Body of pancreas (tissue), 4 donors: Measurements from ENCODE around the gene WDR1. TPM values are rescaled to one million over a fixed set of nuclear protein-coding genes. Genes with fewer than 3 reads are reported as not detected.

Source experiments
- ATAC-seq: fragments of 150-250 bp; one replicate; pipeline ENCODE4 v1.9.1; 2016
- DNase-seq, 4 donors: peaks; one replicate each; pipeline ENCODE4 v3.0.0-alpha.2; 2019
- H3K27ac ChIP-seq, 4 donors: fragments of 200-600 bp; sonication (generic); 1 replicate in 3 of 4; 2 replicates in 1 of 4; pipeline versions ENCODE4 v1.5.1 to v1.6.1; 2016 to 2019; ENCODE audit warnings: mild to moderate bottlenecking in 1 of 4, mixed read lengths in 1 of 4, moderate library complexity in 1 of 4
- H3K27me3 ChIP-seq, 2 donors: fragments of 200-600 bp; sonication (generic); one replicate each; pipeline ENCODE4 v1.6.0; 2016; ENCODE audit warnings: mild to moderate bottlenecking in 1 of 2
- H3K36me3 ChIP-seq, 2 donors: fragments of 200-600 bp; sonication (generic); replicated peaks in 1 of 2; 2 replicates each; pipeline ENCODE4 v1.5.1; 2016; ENCODE audit warnings: low read depth in 2 of 2; ENCODE audit not compliant: insufficient read depth in 1 of 2
- H3K4me1 ChIP-seq: fragments of 200-600 bp; sonication (generic); one replicate; pipeline ENCODE4 v1.6.0; 2016
- H3K4me3 ChIP-seq, 2 donors: fragments of 200-600 bp; sonication (generic); 1 replicate in 1 of 2; 2 replicates in 1 of 2; pipeline ENCODE4 v1.5.1; 2016 to 2019
- H3K9me3 ChIP-seq, 3 donors: fragments of 200-600 bp; sonication (generic); 1 replicate in 2 of 3; 2 replicates in 1 of 3; pipeline ENCODE4 v1.5.1; 2016
- CTCF ChIP-seq, 7 experiments: fragments of 450-650 bp in 4 of 7; fragments of 200-600 bp in 3 of 7; sonication (generic) in 3 of 7; IDR thresholded peaks; one replicate each; pipeline ENCODE4 v1.5.1; 2016 to 2019; ENCODE audit warnings: antibody characterized with exemption in 7 of 7
- POLR2A ChIP-seq, 3 donors: fragments of 450-650 bp; IDR thresholded peaks; one replicate each; pipeline ENCODE4 v1.6.1; 2016; ENCODE audit warnings: antibody characterized with exemption in 3 of 3, mild to moderate bottlenecking in 2 of 3
- WGBS, 2 donors: methylation state at CpG; one replicate each; pipeline ENCODE4 v1.1.5; 2017; 5-methylcytosine and 5-hydroxymethylcytosine counted together
- intact Hi-C: fragments of 100-400 bp; cut with DNase I; formaldehyde crosslinking; loops from one replicate; pipeline ENCODE4 v1.15.1; 2023
- total RNA-seq, 2 donors: library from RNA; depleted of rRNA; stranded (reverse); fragments of >200 nt; gene quantifications; one replicate each; pipeline ENCODE4 v1.1.0, GENCODE V29; 2016

WDR1 gene, protein sequence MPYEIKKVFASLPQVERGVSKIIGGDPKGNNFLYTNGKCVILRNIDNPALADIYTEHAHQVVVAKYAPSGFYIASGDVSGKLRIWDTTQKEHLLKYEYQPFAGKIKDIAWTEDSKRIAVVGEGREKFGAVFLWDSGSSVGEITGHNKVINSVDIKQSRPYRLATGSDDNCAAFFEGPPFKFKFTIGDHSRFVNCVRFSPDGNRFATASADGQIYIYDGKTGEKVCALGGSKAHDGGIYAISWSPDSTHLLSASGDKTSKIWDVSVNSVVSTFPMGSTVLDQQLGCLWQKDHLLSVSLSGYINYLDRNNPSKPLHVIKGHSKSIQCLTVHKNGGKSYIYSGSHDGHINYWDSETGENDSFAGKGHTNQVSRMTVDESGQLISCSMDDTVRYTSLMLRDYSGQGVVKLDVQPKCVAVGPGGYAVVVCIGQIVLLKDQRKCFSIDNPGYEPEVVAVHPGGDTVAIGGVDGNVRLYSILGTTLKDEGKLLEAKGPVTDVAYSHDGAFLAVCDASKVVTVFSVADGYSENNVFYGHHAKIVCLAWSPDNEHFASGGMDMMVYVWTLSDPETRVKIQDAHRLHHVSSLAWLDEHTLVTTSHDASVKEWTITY
- total RNA-seq = 10 to 100 TPM; 46.1 to 51.9 TPM

- peak within 1 kb of the TSS; percentile 78 to 95 (median 90) for H3K27ac ChIP-seq
- ATAC-seq (peak; percentile 97), DNase-seq (peak; percentile 96 to 97 (median 96))
- H3K27me3 ChIP-seq = no peaks in the 10 kb centered on the region
- H3K4me1 ChIP-seq = peaks cover 23% of the 10 kb centered on the region
- H3K9me3 ChIP-seq = no peaks in the 10 kb centered on the region
- WGBS, 2 donors = 0% methylated on average over 19 to 93 of the region's 97 CpGs
- H3K4me3 ChIP-seq = peak within 1 kb of the TSS; percentile 45 to 81
- peaks cover 0 to 5% of the 10 kb centered on the region in 2 donors for H3K36me3 ChIP-seq
- intact Hi-C loops = no loop called here
- TF ChIP-seq POLR2A (IDR thresholded peaks at IDR 0.05) (peak; percentile 83 to 97 (median 97)), CTCF (IDR thresholded peaks at IDR 0.05) (no peak)
Measured at GRCh38 chr4:10116569-10117358, at the start of gene WDR1. Gene WDR1 (minus strand): TSS chr4:10116799. CDS start chr4:10116666, 133 bp downstream.

- Histone ChIP-seq H3K27ac (no peak overlapping the region), H3K36me3 (no peaks in the 10 kb centered on the region), H3K9me3 (no peaks in the 10 kb centered on the region), H3K27me3 (no peaks in the 10 kb centered on the region), H3K4me3 (no peak overlapping the region), H3K4me1 (peaks cover 21% of the 10 kb centered on the region)
- peak in 6 of 7 experiments; percentile 10 to 48 (median 27) for TF ChIP-seq CTCF (IDR thresholded peaks at IDR 0.05)
- TF ChIP-seq POLR2A (IDR thresholded peaks at IDR 0.05) = no peak
- DNase-seq = peak in 1 of 4 donors; percentile 19
- no peak for ATAC-seq
- intact Hi-C loops = no loop called here
- WGBS, 2 donors = 37 to 48% methylated on average over 3 of the region's 3 CpGs
Measured at GRCh38 chr4:10164877-10165283, 48.3 kb upstream of the WDR1 start.

- ATAC-seq (no peak), DNase-seq (peak in 1 of 4 donors; percentile 18)
- Histone ChIP-seq H3K4me3 (no peak overlapping the region), H3K36me3 (no peaks in the 10 kb centered on the region), H3K4me1 (peaks cover 21% of the 10 kb centered on the region), H3K27me3 (no peaks in the 10 kb centered on the region), H3K27ac (no peak overlapping the region), H3K9me3 (no peaks in the 10 kb centered on the region)
- TF ChIP-seq POLR2A (IDR thresholded peaks at IDR 0.05) (no peak), CTCF (IDR thresholded peaks at IDR 0.05) (no peak)
- intact Hi-C loops = no loop called here
- 100% methylated on average over 1 of the region's 1 CpG for WGBS, 2 donors
Measured at GRCh38 chr4:10163296-10163695, 46.7 kb upstream of the WDR1 start.

- Histone ChIP-seq H3K4me3 (no peak overlapping the region), H3K4me1 (peaks cover 21% of the 10 kb centered on the region), H3K27ac (peak overlapping the region in 1 of 4 donors; percentile 13), H3K9me3 (no peaks in the 10 kb centered on the region), H3K27me3 (no peaks in the 10 kb centered on the region), H3K36me3 (no peaks in the 10 kb centered on the region)
- 38 to 43% methylated on average over 7 of the region's 7 CpGs for WGBS, 2 donors
- intact Hi-C loops = no loop called here
- peak; percentile 66 for ATAC-seq
- DNase-seq = peak; percentile 29 to 71 (median 55)
- no peak for TF ChIP-seq POLR2A (IDR thresholded peaks at IDR 0.05)
- no peak for TF ChIP-seq CTCF (IDR thresholded peaks at IDR 0.05)
Measured at GRCh38 chr4:10162341-10163000, 45.9 kb upstream of the WDR1 start.
